H1 (cell line): Measurements from ENCODE around the gene MBD3.

Source experiments
- BRCA1 ChIP-seq: IDR thresholded peaks from 2 replicates; pipeline ENCODE4 v1.6.1; 2012; ENCODE audit warnings: low read depth, low read length, improper control_type of control experiment
- CEBPB ChIP-seq: IDR thresholded peaks from 2 replicates; pipeline ENCODE4 v1.6.1; 2012; ENCODE audit warnings: low read depth, low read length
- EP300 ChIP-seq, 2 experiments: IDR thresholded peaks; 1 replicate in 1 of 2; 2 replicates in 1 of 2; pipeline ENCODE4 v1.6.1; 2011 to 2012; ENCODE audit warnings: low read depth in 2 of 2, low read length in 2 of 2, mild to moderate bottlenecking in 2 of 2, borderline replicate concordance in 1 of 2, inconsistent platforms in 1 of 2, moderate library complexity in 1 of 2
- EZH2 ChIP-seq: fragments of 200-600 bp; sonication (generic); IDR thresholded peaks from 2 replicates; pipeline ENCODE4 v1.7.1; 2012; ENCODE audit warnings: low read depth, mild to moderate bottlenecking, moderate library complexity, low read length, inconsistent platforms; ENCODE audit not compliant: severe bottlenecking
- JUND ChIP-seq: IDR thresholded peaks from 2 replicates; pipeline ENCODE4 v1.6.1; 2011; ENCODE audit warnings: mild to moderate bottlenecking, improper control_type of control experiment, low read length
- MAX ChIP-seq: IDR thresholded peaks from 2 replicates; pipeline ENCODE4 v1.6.1; 2012; ENCODE audit warnings: inconsistent platforms
- POLR2A ChIP-seq, 2 experiments: IDR thresholded peaks; 1 replicate in 1 of 2; 2 replicates in 1 of 2; pipeline ENCODE4 v1.6.1; 2011; ENCODE audit warnings: low read depth in 2 of 2, low read length in 2 of 2, mild to moderate bottlenecking in 2 of 2; ENCODE audit errors: control extremely low read depth in 1 of 2
- POLR2AphosphoS5 ChIP-seq: IDR thresholded peaks from 2 replicates; pipeline ENCODE4 v1.6.1; 2011; ENCODE audit warnings: low read depth, low read length
- TAF1 ChIP-seq: IDR thresholded peaks from 2 replicates; pipeline ENCODE4 v1.6.1; 2011; ENCODE audit warnings: mild to moderate bottlenecking, low read depth, low read length
- TAF7 ChIP-seq: optimal IDR thresholded peaks from 2 replicates; pipeline ENCODE3; 2011; ENCODE audit warnings: low read depth, mild to moderate bottlenecking, inconsistent platforms, low read length, moderate library complexity, borderline replicate concordance
- YY1 ChIP-seq: IDR thresholded peaks from 2 replicates; pipeline ENCODE4 v1.6.1; 2011; ENCODE audit warnings: low read depth, mild to moderate bottlenecking, low read length
- TF ChIP-seq, protein P1 (sequence below), 3 experiments: IDR thresholded peaks; 1 replicate in 2 of 3; 2 replicates in 1 of 3; pipeline versions ENCODE4 v1.5.1 to v1.6.1; 2011; ENCODE audit warnings: low read length in 3 of 3, mild to moderate bottlenecking in 3 of 3, inconsistent platforms in 2 of 3, low read depth in 1 of 3, moderate library complexity in 1 of 3; ENCODE audit not compliant: insufficient read depth in 1 of 3; ENCODE audit errors: control extremely low read depth in 1 of 3
- TF ChIP-seq, protein P2 (sequence below): IDR thresholded peaks from 2 replicates; pipeline ENCODE4 v1.6.1; 2011; ENCODE audit warnings: low read depth, mild to moderate bottlenecking, low read length; ENCODE audit not compliant: insufficient read depth
- TF ChIP-seq, protein P3 (sequence below): fragments of 300-600 bp; sonication (generic); IDR thresholded peaks from 2 replicates; pipeline ENCODE4 v1.7.1; 2012; ENCODE audit warnings: low read length, moderate library complexity, mild to moderate bottlenecking, inconsistent platforms; ENCODE audit not compliant: insufficient replicate concordance

DNA sequence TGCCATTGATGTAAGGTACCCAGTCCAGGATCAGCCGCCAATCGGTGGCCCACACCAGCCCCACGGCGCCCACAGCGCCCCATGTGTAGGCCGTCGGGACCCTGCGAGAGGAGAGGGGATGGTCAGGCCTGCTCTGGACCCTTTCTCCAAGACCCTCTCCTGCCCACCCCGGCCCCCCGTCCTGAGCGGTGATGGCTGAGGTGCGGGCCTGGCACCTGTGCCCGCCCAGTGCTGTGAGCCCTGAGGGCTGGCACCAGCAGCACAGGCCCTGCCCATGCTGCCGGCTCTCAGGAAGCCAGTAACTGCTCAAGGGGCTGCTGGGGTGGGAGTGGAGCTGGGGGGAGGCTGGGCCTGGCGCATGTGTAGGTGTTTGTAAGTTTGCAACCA is 6.8 kb upstream of the MBD3 start:
- TF ChIP-seq, protein P1, sequence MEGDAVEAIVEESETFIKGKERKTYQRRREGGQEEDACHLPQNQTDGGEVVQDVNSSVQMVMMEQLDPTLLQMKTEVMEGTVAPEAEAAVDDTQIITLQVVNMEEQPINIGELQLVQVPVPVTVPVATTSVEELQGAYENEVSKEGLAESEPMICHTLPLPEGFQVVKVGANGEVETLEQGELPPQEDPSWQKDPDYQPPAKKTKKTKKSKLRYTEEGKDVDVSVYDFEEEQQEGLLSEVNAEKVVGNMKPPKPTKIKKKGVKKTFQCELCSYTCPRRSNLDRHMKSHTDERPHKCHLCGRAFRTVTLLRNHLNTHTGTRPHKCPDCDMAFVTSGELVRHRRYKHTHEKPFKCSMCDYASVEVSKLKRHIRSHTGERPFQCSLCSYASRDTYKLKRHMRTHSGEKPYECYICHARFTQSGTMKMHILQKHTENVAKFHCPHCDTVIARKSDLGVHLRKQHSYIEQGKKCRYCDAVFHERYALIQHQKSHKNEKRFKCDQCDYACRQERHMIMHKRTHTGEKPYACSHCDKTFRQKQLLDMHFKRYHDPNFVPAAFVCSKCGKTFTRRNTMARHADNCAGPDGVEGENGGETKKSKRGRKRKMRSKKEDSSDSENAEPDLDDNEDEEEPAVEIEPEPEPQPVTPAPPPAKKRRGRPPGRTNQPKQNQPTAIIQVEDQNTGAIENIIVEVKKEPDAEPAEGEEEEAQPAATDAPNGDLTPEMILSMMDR (IDR thresholded peaks at IDR 0.05; ENCODE audit: control extremely low read depth in 1 of 3, insufficient read depth in 1 of 3, low read depth in 1 of 3, low read length in 3 of 3): no peak
- TF ChIP-seq MAX (no peak), TAF7 (no peak), TAF1 (no peak), EP300 (IDR thresholded peaks at IDR 0.05; ENCODE audit: borderline replicate concordance in 1 of 2, low read depth in 2 of 2, low read length in 2 of 2) (no peak), EZH2 (no peak), CEBPB (no peak), YY1 (no peak), JUND (no peak), POLR2AphosphoS5 (no peak), BRCA1 (no peak), POLR2A (IDR thresholded peaks at IDR 0.05; ENCODE audit: control extremely low read depth in 1 of 2, low read depth in 2 of 2, low read length in 2 of 2) (no peak)
- TF ChIP-seq, protein P2, sequence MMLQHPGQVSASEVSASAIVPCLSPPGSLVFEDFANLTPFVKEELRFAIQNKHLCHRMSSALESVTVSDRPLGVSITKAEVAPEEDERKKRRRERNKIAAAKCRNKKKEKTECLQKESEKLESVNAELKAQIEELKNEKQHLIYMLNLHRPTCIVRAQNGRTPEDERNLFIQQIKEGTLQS: no peak
- TF ChIP-seq, protein P3, sequence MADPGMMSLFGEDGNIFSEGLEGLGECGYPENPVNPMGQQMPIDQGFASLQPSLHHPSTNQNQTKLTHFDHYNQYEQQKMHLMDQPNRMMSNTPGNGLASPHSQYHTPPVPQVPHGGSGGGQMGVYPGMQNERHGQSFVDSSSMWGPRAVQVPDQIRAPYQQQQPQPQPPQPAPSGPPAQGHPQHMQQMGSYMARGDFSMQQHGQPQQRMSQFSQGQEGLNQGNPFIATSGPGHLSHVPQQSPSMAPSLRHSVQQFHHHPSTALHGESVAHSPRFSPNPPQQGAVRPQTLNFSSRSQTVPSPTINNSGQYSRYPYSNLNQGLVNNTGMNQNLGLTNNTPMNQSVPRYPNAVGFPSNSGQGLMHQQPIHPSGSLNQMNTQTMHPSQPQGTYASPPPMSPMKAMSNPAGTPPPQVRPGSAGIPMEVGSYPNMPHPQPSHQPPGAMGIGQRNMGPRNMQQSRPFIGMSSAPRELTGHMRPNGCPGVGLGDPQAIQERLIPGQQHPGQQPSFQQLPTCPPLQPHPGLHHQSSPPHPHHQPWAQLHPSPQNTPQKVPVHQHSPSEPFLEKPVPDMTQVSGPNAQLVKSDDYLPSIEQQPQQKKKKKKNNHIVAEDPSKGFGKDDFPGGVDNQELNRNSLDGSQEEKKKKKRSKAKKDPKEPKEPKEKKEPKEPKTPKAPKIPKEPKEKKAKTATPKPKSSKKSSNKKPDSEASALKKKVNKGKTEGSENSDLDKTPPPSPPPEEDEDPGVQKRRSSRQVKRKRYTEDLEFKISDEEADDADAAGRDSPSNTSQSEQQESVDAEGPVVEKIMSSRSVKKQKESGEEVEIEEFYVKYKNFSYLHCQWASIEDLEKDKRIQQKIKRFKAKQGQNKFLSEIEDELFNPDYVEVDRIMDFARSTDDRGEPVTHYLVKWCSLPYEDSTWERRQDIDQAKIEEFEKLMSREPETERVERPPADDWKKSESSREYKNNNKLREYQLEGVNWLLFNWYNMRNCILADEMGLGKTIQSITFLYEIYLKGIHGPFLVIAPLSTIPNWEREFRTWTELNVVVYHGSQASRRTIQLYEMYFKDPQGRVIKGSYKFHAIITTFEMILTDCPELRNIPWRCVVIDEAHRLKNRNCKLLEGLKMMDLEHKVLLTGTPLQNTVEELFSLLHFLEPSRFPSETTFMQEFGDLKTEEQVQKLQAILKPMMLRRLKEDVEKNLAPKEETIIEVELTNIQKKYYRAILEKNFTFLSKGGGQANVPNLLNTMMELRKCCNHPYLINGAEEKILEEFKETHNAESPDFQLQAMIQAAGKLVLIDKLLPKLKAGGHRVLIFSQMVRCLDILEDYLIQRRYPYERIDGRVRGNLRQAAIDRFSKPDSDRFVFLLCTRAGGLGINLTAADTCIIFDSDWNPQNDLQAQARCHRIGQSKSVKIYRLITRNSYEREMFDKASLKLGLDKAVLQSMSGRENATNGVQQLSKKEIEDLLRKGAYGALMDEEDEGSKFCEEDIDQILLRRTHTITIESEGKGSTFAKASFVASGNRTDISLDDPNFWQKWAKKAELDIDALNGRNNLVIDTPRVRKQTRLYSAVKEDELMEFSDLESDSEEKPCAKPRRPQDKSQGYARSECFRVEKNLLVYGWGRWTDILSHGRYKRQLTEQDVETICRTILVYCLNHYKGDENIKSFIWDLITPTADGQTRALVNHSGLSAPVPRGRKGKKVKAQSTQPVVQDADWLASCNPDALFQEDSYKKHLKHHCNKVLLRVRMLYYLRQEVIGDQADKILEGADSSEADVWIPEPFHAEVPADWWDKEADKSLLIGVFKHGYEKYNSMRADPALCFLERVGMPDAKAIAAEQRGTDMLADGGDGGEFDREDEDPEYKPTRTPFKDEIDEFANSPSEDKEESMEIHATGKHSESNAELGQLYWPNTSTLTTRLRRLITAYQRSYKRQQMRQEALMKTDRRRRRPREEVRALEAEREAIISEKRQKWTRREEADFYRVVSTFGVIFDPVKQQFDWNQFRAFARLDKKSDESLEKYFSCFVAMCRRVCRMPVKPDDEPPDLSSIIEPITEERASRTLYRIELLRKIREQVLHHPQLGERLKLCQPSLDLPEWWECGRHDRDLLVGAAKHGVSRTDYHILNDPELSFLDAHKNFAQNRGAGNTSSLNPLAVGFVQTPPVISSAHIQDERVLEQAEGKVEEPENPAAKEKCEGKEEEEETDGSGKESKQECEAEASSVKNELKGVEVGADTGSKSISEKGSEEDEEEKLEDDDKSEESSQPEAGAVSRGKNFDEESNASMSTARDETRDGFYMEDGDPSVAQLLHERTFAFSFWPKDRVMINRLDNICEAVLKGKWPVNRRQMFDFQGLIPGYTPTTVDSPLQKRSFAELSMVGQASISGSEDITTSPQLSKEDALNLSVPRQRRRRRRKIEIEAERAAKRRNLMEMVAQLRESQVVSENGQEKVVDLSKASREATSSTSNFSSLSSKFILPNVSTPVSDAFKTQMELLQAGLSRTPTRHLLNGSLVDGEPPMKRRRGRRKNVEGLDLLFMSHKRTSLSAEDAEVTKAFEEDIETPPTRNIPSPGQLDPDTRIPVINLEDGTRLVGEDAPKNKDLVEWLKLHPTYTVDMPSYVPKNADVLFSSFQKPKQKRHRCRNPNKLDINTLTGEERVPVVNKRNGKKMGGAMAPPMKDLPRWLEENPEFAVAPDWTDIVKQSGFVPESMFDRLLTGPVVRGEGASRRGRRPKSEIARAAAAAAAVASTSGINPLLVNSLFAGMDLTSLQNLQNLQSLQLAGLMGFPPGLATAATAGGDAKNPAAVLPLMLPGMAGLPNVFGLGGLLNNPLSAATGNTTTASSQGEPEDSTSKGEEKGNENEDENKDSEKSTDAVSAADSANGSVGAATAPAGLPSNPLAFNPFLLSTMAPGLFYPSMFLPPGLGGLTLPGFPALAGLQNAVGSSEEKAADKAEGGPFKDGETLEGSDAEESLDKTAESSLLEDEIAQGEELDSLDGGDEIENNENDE: no peak
